Measurements from ENCODE around the gene CEACAM19. TPM values are rescaled to one million over a fixed set of nuclear protein-coding genes. Genes with fewer than 3 reads are reported as not detected.
A peak's percentile ranks its signal among the peaks of the same experiment; 100 is the strongest.

CEACAM19 gene
- total and polyA plus RNA-seq, 2 donors (not counting 1 experiment from before 2014, with no cell fraction given) = 7.8 to 9.9 TPM

DNA sequence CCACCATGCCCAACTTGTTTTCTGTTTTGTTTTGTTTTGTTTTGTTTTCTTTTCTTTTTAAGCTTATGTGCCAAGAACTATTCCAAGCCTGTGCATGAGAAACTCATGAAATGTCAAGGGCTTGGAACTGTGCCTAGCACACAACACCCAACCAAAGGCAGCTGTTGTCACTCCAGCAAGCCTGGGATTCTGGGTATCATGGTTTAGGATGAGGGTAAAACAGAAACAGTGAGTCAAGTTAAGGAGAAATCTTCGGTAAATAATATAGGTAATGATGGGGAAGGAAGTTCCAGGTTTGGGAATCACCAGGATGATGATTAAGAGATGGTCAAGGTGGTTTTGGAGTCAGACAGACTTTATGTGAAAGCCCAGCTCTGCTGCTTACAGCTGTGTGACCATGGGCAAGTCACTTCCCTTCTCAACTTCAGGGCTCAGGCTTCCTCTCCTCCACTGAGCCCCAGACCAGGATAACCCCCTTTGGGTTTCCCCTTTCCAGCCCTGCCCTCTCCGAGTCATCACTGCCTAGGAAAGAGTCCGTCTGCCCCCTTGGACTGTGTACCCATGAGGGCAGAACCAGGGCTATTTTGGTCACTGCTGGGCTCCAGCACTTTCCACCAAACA lies 22.5 kb upstream of the CEACAM19 start:
- TF ChIP-seq, protein P1, sequence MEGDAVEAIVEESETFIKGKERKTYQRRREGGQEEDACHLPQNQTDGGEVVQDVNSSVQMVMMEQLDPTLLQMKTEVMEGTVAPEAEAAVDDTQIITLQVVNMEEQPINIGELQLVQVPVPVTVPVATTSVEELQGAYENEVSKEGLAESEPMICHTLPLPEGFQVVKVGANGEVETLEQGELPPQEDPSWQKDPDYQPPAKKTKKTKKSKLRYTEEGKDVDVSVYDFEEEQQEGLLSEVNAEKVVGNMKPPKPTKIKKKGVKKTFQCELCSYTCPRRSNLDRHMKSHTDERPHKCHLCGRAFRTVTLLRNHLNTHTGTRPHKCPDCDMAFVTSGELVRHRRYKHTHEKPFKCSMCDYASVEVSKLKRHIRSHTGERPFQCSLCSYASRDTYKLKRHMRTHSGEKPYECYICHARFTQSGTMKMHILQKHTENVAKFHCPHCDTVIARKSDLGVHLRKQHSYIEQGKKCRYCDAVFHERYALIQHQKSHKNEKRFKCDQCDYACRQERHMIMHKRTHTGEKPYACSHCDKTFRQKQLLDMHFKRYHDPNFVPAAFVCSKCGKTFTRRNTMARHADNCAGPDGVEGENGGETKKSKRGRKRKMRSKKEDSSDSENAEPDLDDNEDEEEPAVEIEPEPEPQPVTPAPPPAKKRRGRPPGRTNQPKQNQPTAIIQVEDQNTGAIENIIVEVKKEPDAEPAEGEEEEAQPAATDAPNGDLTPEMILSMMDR (conservative IDR thresholded peaks at IDR 0.05 in 1 of 2, IDR thresholded peaks at IDR 0.05 in 1 of 2; ENCODE audit: low read depth in 1 of 2, low read length in 2 of 2) = no peak
- no peak for TF ChIP-seq EZH2 (IDR thresholded peaks at IDR 0.05; ENCODE audit: low read length, missing control alignments)
- peaks cover 6% of the 10 kb centered on the region for H3K4me1 ChIP-seq (ENCODE audit: control insufficient read depth, extremely low read depth, insufficient read depth, low read length)
- no peak overlapping the region for H3K4me3 ChIP-seq (replicated peaks in 1 of 4; ENCODE audit: control extremely low read depth in 1 of 4, insufficient read depth in 1 of 4, low read depth in 3 of 4, low read length in 4 of 4)
- no peaks in the 10 kb centered on the region for H3K27me3 ChIP-seq (ENCODE audit: control insufficient read depth, insufficient read depth, low read length)
- H3K79me2 ChIP-seq (ENCODE audit: control insufficient read depth, insufficient read depth, low read length) = peaks cover 67% of the 10 kb centered on the region
- peak overlapping the region; percentile 1 for H3K27ac ChIP-seq (ENCODE audit: insufficient read depth, low read length)
- H2AFZ ChIP-seq (ENCODE audit: low read length) = no peak overlapping the region
- no peak overlapping the region for H3K4me2 ChIP-seq (ENCODE audit: extremely low read depth, insufficient read depth, low read length)
- peak; percentile 45 to 82 for DNase-seq (ENCODE audit: low read depth in 2 of 2)
- peaks cover 35% of the 10 kb centered on the region for H3K36me3 ChIP-seq (ENCODE audit: control insufficient read depth, insufficient read depth, low read length)
- H3K9me3 ChIP-seq (ENCODE audit: control insufficient read depth, insufficient read depth, low read depth, low read length) = no peaks in the 10 kb centered on the region
- H4K20me1 ChIP-seq (ENCODE audit: control insufficient read depth, extremely low read depth, insufficient read depth, low read length) = no peaks in the 10 kb centered on the region
- no peak overlapping the region for H3K9ac ChIP-seq (ENCODE audit: insufficient read depth, low read length)

DNA sequence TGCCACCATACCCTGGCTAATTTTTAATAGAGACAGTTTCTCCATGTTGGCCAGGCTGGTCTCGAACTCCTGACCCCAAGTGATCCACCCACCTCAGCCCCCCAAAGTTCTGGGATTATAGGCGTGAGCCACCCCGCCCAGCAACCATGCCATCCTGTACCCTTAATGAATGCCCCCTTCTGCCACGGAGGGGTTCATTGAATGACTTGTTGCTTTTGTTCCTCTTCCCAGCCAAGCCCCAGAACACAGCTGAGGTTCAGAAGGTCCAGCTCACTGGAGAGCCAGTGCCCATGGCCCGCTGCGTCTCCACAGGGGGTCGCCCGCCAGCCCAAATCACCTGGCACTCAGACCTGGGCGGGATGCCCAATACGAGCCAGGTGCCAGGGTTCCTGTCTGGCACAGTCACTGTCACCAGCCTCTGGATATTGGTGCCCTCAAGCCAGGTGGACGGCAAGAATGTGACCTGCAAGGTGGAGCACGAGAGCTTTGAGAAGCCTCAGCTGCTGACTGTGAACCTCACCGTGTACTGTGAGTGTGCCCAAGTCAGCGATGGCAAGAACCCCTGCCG lies 21.6 kb upstream of the CEACAM19 start:
- H4K20me1 ChIP-seq (ENCODE audit: control insufficient read depth, extremely low read depth, insufficient read depth, low read length) = no peaks in the 10 kb centered on the region
- H3K27ac ChIP-seq (ENCODE audit: insufficient read depth, low read length) = no peak overlapping the region

DNA sequence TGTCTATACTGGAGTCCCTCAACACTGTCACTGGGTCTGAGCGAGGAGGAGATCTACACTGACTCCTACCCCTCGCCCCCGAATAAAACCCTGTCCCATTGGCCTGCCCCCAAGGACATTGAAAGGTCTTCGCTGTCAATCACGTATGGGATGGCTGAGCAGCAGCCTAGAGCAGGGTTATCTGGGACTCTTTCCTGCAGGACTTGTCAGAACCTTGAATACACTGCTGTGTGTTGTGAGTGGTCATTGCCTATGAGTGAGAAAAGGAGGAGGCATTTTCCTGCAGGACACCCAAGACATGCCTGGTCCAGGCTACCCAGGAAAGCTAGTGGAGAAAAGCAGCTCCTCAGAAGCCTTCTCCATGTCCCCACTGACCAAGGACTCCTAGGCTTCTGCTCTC lies 17.9 kb upstream of the CEACAM19 start:
- H3K4me1 ChIP-seq (ENCODE audit: control insufficient read depth, extremely low read depth, insufficient read depth, low read length) = no peaks in the 10 kb centered on the region
- H2AFZ ChIP-seq (ENCODE audit: low read length) = no peak overlapping the region
- H3K27me3 ChIP-seq (ENCODE audit: control insufficient read depth, insufficient read depth, low read length) = no peaks in the 10 kb centered on the region
- H3K36me3 ChIP-seq (ENCODE audit: control insufficient read depth, insufficient read depth, low read length) = peaks cover 47% of the 10 kb centered on the region
- H3K4me3 ChIP-seq (replicated peaks in 1 of 4; ENCODE audit: control extremely low read depth in 1 of 4, insufficient read depth in 1 of 4, low read depth in 3 of 4, low read length in 4 of 4) = no peak overlapping the region
- peaks cover 29% of the 10 kb centered on the region for H3K79me2 ChIP-seq (ENCODE audit: control insufficient read depth, insufficient read depth, low read length)
- no peak for DNase-seq (ENCODE audit: low read depth in 2 of 2)
- no peak overlapping the region for H3K9ac ChIP-seq (ENCODE audit: insufficient read depth, low read length)
- no peak overlapping the region for H3K4me2 ChIP-seq (ENCODE audit: extremely low read depth, insufficient read depth, low read length)
- H4K20me1 ChIP-seq (ENCODE audit: control insufficient read depth, extremely low read depth, insufficient read depth, low read length) = no peaks in the 10 kb centered on the region
- TF ChIP-seq, protein P1 (conservative IDR thresholded peaks at IDR 0.05 in 1 of 2, IDR thresholded peaks at IDR 0.05 in 1 of 2; ENCODE audit: low read depth in 1 of 2, low read length in 2 of 2) = no peak
- no peak for TF ChIP-seq EZH2 (IDR thresholded peaks at IDR 0.05; ENCODE audit: low read length, missing control alignments)
- H3K27ac ChIP-seq (ENCODE audit: insufficient read depth, low read length) = no peak overlapping the region
- no peaks in the 10 kb centered on the region for H3K9me3 ChIP-seq (ENCODE audit: control insufficient read depth, insufficient read depth, low read depth, low read length)

More for the DNA sequence above, 21.6 kb upstream of the CEACAM19 start:
- Histone ChIP-seq H2AFZ (ENCODE audit: low read length) (no peak overlapping the region), H3K4me3 (replicated peaks in 1 of 4; ENCODE audit: control extremely low read depth in 1 of 4, insufficient read depth in 1 of 4, low read depth in 3 of 4, low read length in 4 of 4) (no peak overlapping the region), H3K4me1 (ENCODE audit: control insufficient read depth, extremely low read depth, insufficient read depth, low read length) (peaks cover 6% of the 10 kb centered on the region), H3K9me3 (ENCODE audit: control insufficient read depth, insufficient read depth, low read depth, low read length) (no peaks in the 10 kb centered on the region), H3K36me3 (ENCODE audit: control insufficient read depth, insufficient read depth, low read length) (peaks cover 37% of the 10 kb centered on the region), H3K79me2 (ENCODE audit: control insufficient read depth, insufficient read depth, low read length) (peaks cover 58% of the 10 kb centered on the region), H3K27me3 (ENCODE audit: control insufficient read depth, insufficient read depth, low read length) (no peaks in the 10 kb centered on the region), H3K4me2 (ENCODE audit: extremely low read depth, insufficient read depth, low read length) (no peak overlapping the region), H3K9ac (ENCODE audit: insufficient read depth, low read length) (no peak overlapping the region)
- DNase-seq (ENCODE audit: low read depth in 2 of 2) = no peak
- no peak for TF ChIP-seq EZH2 (IDR thresholded peaks at IDR 0.05; ENCODE audit: low read length, missing control alignments)
- TF ChIP-seq, protein P1 (conservative IDR thresholded peaks at IDR 0.05 in 1 of 2, IDR thresholded peaks at IDR 0.05 in 1 of 2; ENCODE audit: low read depth in 1 of 2, low read length in 2 of 2) = no peak
